MM.1S (cell line): ENCODE measurements around the gene DNAJC22.

Source experiments
- CTCF ChIP-seq: fragments of 300-600 bp; sonication (generic); IDR thresholded peaks from 2 replicates; pipeline ENCODE4 v1.5.1; 2016; ENCODE audit warnings: antibody characterized with exemption, low read length, mixed read lengths
- EZH2 ChIP-seq: fragments of 300-600 bp; sonication (generic); optimal IDR thresholded peaks from 2 replicates; pipeline ENCODE3; 2017; ENCODE audit warnings: low read depth, mild to moderate bottlenecking, antibody characterized with exemption, low read length, mixed read lengths

GRCh38 chr12:49301760-49302159 is 44.9 kb upstream of the DNAJC22 start:
- TF ChIP-seq EZH2 (no peak), CTCF (no peak)
